Amygdala (tissue), 56 donors: ENCODE measurements around the gene ELOVL4.

Experiments
- DNase-seq, 56 donors: peaks; one replicate each; lab custom pipeline; 2025; lab: John Stamatoyannopoulos, UW

The ELOVL4 gene

GRCh38 chr6:79922018-79922417 is 25.3 kb downstream of the ELOVL4 start:
- DNase-seq: no peak

GRCh38 chr6:79913369-79913768 is 34.0 kb downstream of the ELOVL4 start:
- DNase-seq: no peak

GRCh38 chr6:79911992-79912391 is 35.4 kb downstream of the ELOVL4 start:
- no peak for DNase-seq

- DNase-seq: no peak
These were observed 37.8 kb downstream of the ELOVL4 start for GRCh38 chr6:79909517-79909916.

- peak in 2 of 56 donors; percentile 1 to 4 for DNase-seq
These were observed 45.3 kb downstream of the ELOVL4 start for GRCh38 chr6:79902046-79902445.

GRCh38 chr6:79898076-79898475 is 49.3 kb downstream of the ELOVL4 start:
- no peak for DNase-seq

- no peak for DNase-seq
These were observed 51.3 kb downstream of the ELOVL4 start for GRCh38 chr6:79896075-79896449.

- DNase-seq: no peak
These were observed 51.8 kb downstream of the ELOVL4 start for GRCh38 chr6:79895382-79896074.

- DNase-seq: no peak
These were observed 52.4 kb downstream of the ELOVL4 start for GRCh38 chr6:79894939-79895338.

GRCh38 chr6:79888587-79888986 is 58.8 kb downstream of the ELOVL4 start:
- DNase-seq: no peak

- peak in 16 of 56 donors; percentile 1 to 41 (median 10) for DNase-seq
These were observed 69.1 kb downstream of the ELOVL4 start for GRCh38 chr6:79878142-79878748.

GRCh38 chr6:79874531-79875134 is 72.7 kb downstream of the ELOVL4 start:
- no peak for DNase-seq

- DNase-seq: no peak
These were observed 74.4 kb downstream of the ELOVL4 start for GRCh38 chr6:79872986-79873385.

GRCh38 chr6:79872303-79872702 is 75.0 kb downstream of the ELOVL4 start:
- DNase-seq: no peak

- peak in 51 of 56 donors; percentile 10 to 78 (median 49) for DNase-seq
These were observed 77.7 kb downstream of the ELOVL4 start for GRCh38 chr6:79869600-79870084.

- DNase-seq: no peak
These were observed 78.2 kb downstream of the ELOVL4 start for GRCh38 chr6:79869184-79869583.

- peak in 11 of 56 donors; percentile 3 to 58 (median 10) for DNase-seq
These were observed 79.1 kb downstream of the ELOVL4 start for GRCh38 chr6:79868098-79868722.
